DND-41 (cell line): ENCODE data around the gene NRXN2.

ENCODE experiments used
- EZH2 ChIP-seq: IDR thresholded peaks from 3 replicates; pipeline ENCODE4 v1.6.1; 2012; ENCODE audit warnings: borderline replicate concordance, low read depth, mild to moderate bottlenecking, moderate library complexity, low read length, inconsistent platforms; ENCODE audit not compliant: severe bottlenecking
- TF ChIP-seq, protein P1 (sequence below): IDR thresholded peaks from 2 replicates; pipeline ENCODE4 v1.5.1; 2012; ENCODE audit warnings: borderline replicate concordance, low read length, moderate library complexity, mild to moderate bottlenecking; ENCODE audit not compliant: poor library complexity, severe bottlenecking; ENCODE audit errors: extremely low read depth

DNA sequence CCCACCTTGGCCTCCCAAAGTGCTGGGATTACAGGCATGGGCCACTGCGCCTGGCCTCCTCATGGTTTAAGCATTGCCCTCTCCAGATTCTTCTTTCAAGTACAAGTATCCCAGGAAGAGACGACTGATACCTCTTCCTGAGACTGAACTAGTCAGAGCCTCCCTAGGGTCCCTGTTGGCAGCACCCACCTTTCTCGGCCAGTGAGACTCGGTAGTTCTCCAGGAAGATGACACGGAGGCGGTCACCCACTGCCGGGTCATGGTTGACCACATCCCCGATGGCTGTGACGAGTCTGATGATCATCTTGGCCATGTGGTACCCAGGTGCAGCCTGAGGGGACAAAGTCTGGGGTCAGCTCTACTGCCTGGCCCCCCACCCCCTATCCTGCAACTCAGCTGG lies 28.1 kb upstream of the NRXN2 start:
- TF ChIP-seq, protein P1, sequence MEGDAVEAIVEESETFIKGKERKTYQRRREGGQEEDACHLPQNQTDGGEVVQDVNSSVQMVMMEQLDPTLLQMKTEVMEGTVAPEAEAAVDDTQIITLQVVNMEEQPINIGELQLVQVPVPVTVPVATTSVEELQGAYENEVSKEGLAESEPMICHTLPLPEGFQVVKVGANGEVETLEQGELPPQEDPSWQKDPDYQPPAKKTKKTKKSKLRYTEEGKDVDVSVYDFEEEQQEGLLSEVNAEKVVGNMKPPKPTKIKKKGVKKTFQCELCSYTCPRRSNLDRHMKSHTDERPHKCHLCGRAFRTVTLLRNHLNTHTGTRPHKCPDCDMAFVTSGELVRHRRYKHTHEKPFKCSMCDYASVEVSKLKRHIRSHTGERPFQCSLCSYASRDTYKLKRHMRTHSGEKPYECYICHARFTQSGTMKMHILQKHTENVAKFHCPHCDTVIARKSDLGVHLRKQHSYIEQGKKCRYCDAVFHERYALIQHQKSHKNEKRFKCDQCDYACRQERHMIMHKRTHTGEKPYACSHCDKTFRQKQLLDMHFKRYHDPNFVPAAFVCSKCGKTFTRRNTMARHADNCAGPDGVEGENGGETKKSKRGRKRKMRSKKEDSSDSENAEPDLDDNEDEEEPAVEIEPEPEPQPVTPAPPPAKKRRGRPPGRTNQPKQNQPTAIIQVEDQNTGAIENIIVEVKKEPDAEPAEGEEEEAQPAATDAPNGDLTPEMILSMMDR, result no peak
- TF ChIP-seq EZH2, result no peak
